HG03196 (cell line): ENCODE measurements around the gene CAB39.

Experiments used
- ATAC-seq: cut with Tn5 transposase; IDR thresholded peaks from one replicate; pipeline ENCODE4 v1.9.1; 2021; ENCODE audit not compliant: unreplicated experiment

Gene CAB39

GRCh38 chr2:230748087-230748486 lies 35.4 kb downstream of the CAB39 start:
- no peak for ATAC-seq

GRCh38 chr2:230749111-230749510 lies 36.5 kb downstream of the CAB39 start:
- no peak for ATAC-seq

- ATAC-seq = no peak
Observed at GRCh38 chr2:230751062-230751461, 38.4 kb downstream of the CAB39 start.

- ATAC-seq = no peak
Observed at GRCh38 chr2:230754200-230754599, 41.6 kb downstream of the CAB39 start.

GRCh38 chr2:230757476-230757875 lies 44.8 kb downstream of the CAB39 start:
- no peak for ATAC-seq

GRCh38 chr2:230758566-230759480 lies 46.2 kb downstream of the CAB39 start:
- ATAC-seq = no peak

- ATAC-seq = no peak
Observed at GRCh38 chr2:230759481-230760167, 47.0 kb downstream of the CAB39 start.

- no peak for ATAC-seq
Observed at GRCh38 chr2:230761704-230762103, 49.1 kb downstream of the CAB39 start.

- peak; percentile 75 for ATAC-seq
Observed at GRCh38 chr2:230762317-230762896, 49.8 kb downstream of the CAB39 start.

- no peak for ATAC-seq
Observed at GRCh38 chr2:230764346-230764745, 51.7 kb downstream of the CAB39 start.

GRCh38 chr2:230765611-230766300 lies 53.1 kb downstream of the CAB39 start:
- no peak for ATAC-seq

GRCh38 chr2:230767862-230768388 lies 55.3 kb downstream of the CAB39 start:
- no peak for ATAC-seq

GRCh38 chr2:230770804-230771203 lies 58.2 kb downstream of the CAB39 start:
- no peak for ATAC-seq

- no peak for ATAC-seq
Observed at GRCh38 chr2:230772156-230772555, 59.5 kb downstream of the CAB39 start.

GRCh38 chr2:230773039-230773773 lies 60.6 kb downstream of the CAB39 start:
- ATAC-seq = no peak

- no peak for ATAC-seq
Observed at GRCh38 chr2:230774348-230774951, 61.8 kb downstream of the CAB39 start.

- no peak for ATAC-seq
Observed at GRCh38 chr2:230775737-230776136, 63.1 kb downstream of the CAB39 start.

GRCh38 chr2:230777721-230778120 lies 65.1 kb downstream of the CAB39 start:
- no peak for ATAC-seq

- no peak for ATAC-seq
Observed at GRCh38 chr2:230778350-230779063, 65.9 kb downstream of the CAB39 start.
